GM12878 (cell line): ENCODE data around the gene GAK. TPM values are rescaled to one million over a fixed set of nuclear protein-coding genes. Genes with fewer than 3 reads are reported as not detected.

Experiments
- ATAC-seq: fragments of 200-7000 bp; cut with Tn5 transposase; 3 replicates; pipeline ENCODE4 v1.9.1; 2020; ENCODE audit warnings: mild to moderate bottlenecking, moderate library complexity
- BruUV-seq: library from RNA; stranded (reverse); fragments of 400-500 nt; replicated peaks from 2 replicates; lab custom pipeline; 2021; lab: Mats Ljungman, UMichigan
- CTCF ChIA-PET: fragments of 300-600 bp; sonication (Branson Sonifier 250); formaldehyde crosslinking; extraction: SDS; loops from one replicate; lab custom pipeline; 2021; ENCODE audit warnings: inconsistent platforms; lab: Yijun Ruan, JAX
- POLR2A ChIA-PET: fragments of 350-600 bp; formaldehyde crosslinking; extraction: SDS; loops from one replicate; lab custom pipeline; 2021; ENCODE audit warnings: inconsistent platforms; lab: Charles Lee
- RAD21 ChIA-PET: fragments of 300-600 bp; sonication (Branson Sonifier 250); formaldehyde crosslinking; loops from one replicate; lab custom pipeline; 2023; ENCODE audit warnings: antibody characterized with exemption; ENCODE audit not compliant: unreplicated experiment; lab: Charles Lee
- SMC1A ChIA-PET: fragments of 300-600 bp; sonication (Branson Sonifier 250); formaldehyde crosslinking; loops from one replicate; lab custom pipeline; 2023; ENCODE audit not compliant: unreplicated experiment, uncharacterized antibody; lab: Charles Lee
- DNase-seq: peaks from one replicate; pipeline ENCODE4 v3.0.0-alpha.2; 2011; ENCODE audit warnings: low read depth, low spot score
- FAIRE-seq: peaks from 3 replicates; lab custom pipeline; 2011; peaks lifted over from hg19 to GRCh38; lab: Jason Lieb, UNC
- H2AFZ ChIP-seq: 2 replicates; pipeline ENCODE4 v1.6.0; 2011; ENCODE audit warnings: low read depth, low read length, control low read depth; ENCODE audit not compliant: control insufficient read depth
- H3K27ac ChIP-seq: 2 replicates; pipeline ENCODE4 v1.5.1; 2011; ENCODE audit warnings: control low read depth; ENCODE audit not compliant: control insufficient read depth, insufficient read depth
- H3K27me3 ChIP-seq, 2 experiments: replicated peaks in 1 of 2; 2 replicates each; pipeline versions ENCODE4 v1.6.0 to v1.6.1; 2011; ENCODE audit warnings: low read length in 1 of 2; ENCODE audit not compliant: control insufficient read depth in 2 of 2, insufficient read depth in 2 of 2
- H3K36me3 ChIP-seq, 2 experiments: 2 replicates each; pipeline ENCODE4 v1.5.1; 2011; ENCODE audit warnings: low read length in 1 of 2; ENCODE audit not compliant: control insufficient read depth in 2 of 2, insufficient read depth in 2 of 2
- H3K4me1 ChIP-seq: 2 replicates; pipeline ENCODE4 v1.6.1; 2011; ENCODE audit warnings: mild to moderate bottlenecking, low read length, moderate library complexity, mixed read lengths; ENCODE audit not compliant: control insufficient read depth, insufficient read depth
- H3K4me2 ChIP-seq: 2 replicates; pipeline ENCODE4 v1.6.0; 2011; ENCODE audit warnings: control low read depth; ENCODE audit not compliant: control insufficient read depth, insufficient read depth
- H3K4me3 ChIP-seq: fragments of 200-600 bp; sonication (generic); 2 replicates; pipeline ENCODE4 v1.5.1; 2016
- H3K79me2 ChIP-seq: 2 replicates; pipeline ENCODE4 v1.6.0; 2011; ENCODE audit warnings: low read length; ENCODE audit not compliant: control insufficient read depth, insufficient read depth
- H3K9ac ChIP-seq: 2 replicates; pipeline ENCODE4 v1.8.0; 2011; ENCODE audit warnings: low read length, control low read depth, mixed read lengths; ENCODE audit not compliant: control insufficient read depth, insufficient read depth
- H3K9me3 ChIP-seq: replicated peaks from 3 replicates; pipeline ENCODE4 v1.5.1; 2011; ENCODE audit warnings: mild to moderate bottlenecking, low read length; ENCODE audit not compliant: control insufficient read depth, insufficient read depth
- H4K20me1 ChIP-seq: 2 replicates; pipeline ENCODE4 v1.6.0; 2011; ENCODE audit not compliant: control insufficient read depth, insufficient read depth
- BACH1 ChIP-seq: fragments of 450-650 bp; IDR thresholded peaks from 2 replicates; pipeline ENCODE4 v1.6.1; 2017; ENCODE audit warnings: mild to moderate bottlenecking, borderline replicate concordance
- CEBPB ChIP-seq, 2 experiments: fragments of 150-350 bp in 1 of 2; IDR thresholded peaks; 2 replicates each; pipeline ENCODE4 v1.6.1; 2012 to 2014; ENCODE audit warnings: low read depth in 2 of 2, low read length in 2 of 2, borderline replicate concordance in 1 of 2, inconsistent platforms in 1 of 2
- EGR1 ChIP-seq, 2 experiments: IDR thresholded peaks; 1 replicate in 1 of 2; 2 replicates in 1 of 2; pipeline ENCODE4 v1.6.1; 2011 to 2012; ENCODE audit warnings: low read depth in 2 of 2, low read length in 2 of 2, borderline replicate concordance in 1 of 2, mild to moderate bottlenecking in 1 of 2, moderate library complexity in 1 of 2
- HDGF ChIP-seq: fragments of 450-650 bp; IDR thresholded peaks from 2 replicates; pipeline ENCODE4 v1.6.1; 2016; ENCODE audit warnings: antibody characterized with exemption
- IKZF2 ChIP-seq, 2 experiments: fragments of 450-650 bp; IDR thresholded peaks; 2 replicates each; pipeline ENCODE4 v1.6.1; 2017; ENCODE audit warnings: mild to moderate bottlenecking in 2 of 2, moderate library complexity in 2 of 2
- JUNB ChIP-seq: IDR thresholded peaks from 2 replicates; pipeline ENCODE4 v1.6.1; 2016; ENCODE audit warnings: antibody characterized with exemption, mild to moderate bottlenecking
- MTA2 ChIP-seq: fragments of 450-650 bp; IDR thresholded peaks from 2 replicates; pipeline ENCODE4 v1.6.1; 2016; ENCODE audit warnings: low read depth, mild to moderate bottlenecking, moderate library complexity
- NFIC ChIP-seq: IDR thresholded peaks from 2 replicates; pipeline ENCODE4 v1.6.1; 2012; ENCODE audit warnings: low read depth, mild to moderate bottlenecking, inconsistent platforms, low read length, moderate library complexity
- NR2F1 ChIP-seq: fragments of 450-650 bp; conservative IDR thresholded peaks from 2 replicates; pipeline ENCODE4 v1.6.1; 2017; ENCODE audit warnings: mild to moderate bottlenecking
- POU2F2 ChIP-seq: IDR thresholded peaks from 3 replicates; pipeline ENCODE4 v1.6.1; 2011; ENCODE audit warnings: low read depth, mild to moderate bottlenecking, low read length, borderline replicate concordance
- SMAD1 ChIP-seq: fragments of 450-650 bp; IDR thresholded peaks from 2 replicates; pipeline ENCODE4 v1.6.1; 2018; ENCODE audit warnings: mild to moderate bottlenecking, low read depth; ENCODE audit not compliant: partially characterized antibody
- SMAD5 ChIP-seq: IDR thresholded peaks from 2 replicates; pipeline ENCODE4 v1.6.1; 2016; ENCODE audit warnings: antibody characterized with exemption, low read depth
- SPI1 ChIP-seq: IDR thresholded peaks from 2 replicates; pipeline ENCODE4 v1.6.1; 2011; ENCODE audit warnings: low read depth, mild to moderate bottlenecking, low read length, moderate library complexity, borderline replicate concordance; ENCODE audit not compliant: insufficient read depth
- SREBF1 ChIP-seq: IDR thresholded peaks from 2 replicates; pipeline ENCODE4 v1.6.1; 2012; ENCODE audit warnings: mild to moderate bottlenecking, low read length
- WGBS: methylation state at CpG from one replicate; pipeline ENCODE4 v1.1.6; 2016; ENCODE audit warnings: low lambda C conversion rate; ENCODE audit not compliant: insufficient replicate concordance, insufficient coverage; ENCODE audit errors: missing lambda C conversion rate; 5-methylcytosine and 5-hydroxymethylcytosine counted together
- in situ Hi-C: fragments of 300-500 bp; cut with MboI; formaldehyde crosslinking; loops from 9 replicates; pipeline ENCODE4 v1.14.3; 2018; ENCODE audit warnings: mixed read lengths
- intact Hi-C: fragments of 100-400 bp; cut with micrococcal nuclease; formaldehyde crosslinking; loops from one replicate; pipeline ENCODE4 v1.14.2; 2022; ENCODE audit not compliant: unreplicated experiment
- polyA plus RNA-seq, 11 experiments: library from polyadenylated mRNA; depleted of rRNA in 4 of 11; unstranded in 6 of 11; stranded (reverse) in 5 of 11; fragments of >200 nt; fragmentation: Nextera tagmentation in 4 of 11; fragmentation: Illumina TruSeq in 1 of 11; extraction: Ambion mirVana in 4 of 11; extraction: Trizol in 1 of 11; gene quantifications; 1 replicate in 1 of 11; 2 replicates in 10 of 11; pipeline versions ENCODE4 v1.2.1 to v1.2.3, GENCODE V29; 2011 to 2016; ENCODE audit warnings: inconsistent platforms in 2 of 11, missing spikeins in 2 of 11, low read depth in 1 of 11
- total RNA-seq, 4 experiments: library from RNA; depleted of rRNA in 3 of 4; stranded (reverse); fragments of >200 nt in 3 of 4; fragmentation: Illumina TruSeq in 1 of 4; extraction: Trizol in 1 of 4; gene quantifications; 2 replicates each; pipeline versions ENCODE4 v1.2.1 to v1.2.3, GENCODE V29; 2013 to 2021
- TF ChIP-seq, protein P1 (sequence below): fragments of 450-650 bp; IDR thresholded peaks from 2 replicates; pipeline ENCODE4 v1.6.1; 2016; ENCODE audit warnings: mild to moderate bottlenecking, moderate library complexity, borderline replicate concordance
- TF ChIP-seq, protein P2 (sequence below): fragments of 450-650 bp; IDR thresholded peaks from 2 replicates; pipeline ENCODE4 v1.6.1; 2017; ENCODE audit warnings: borderline replicate concordance
- TF ChIP-seq, protein P3 (sequence below): IDR thresholded peaks from 2 replicates; pipeline ENCODE4 v1.6.1; 2011; ENCODE audit warnings: borderline replicate concordance, low read depth, mild to moderate bottlenecking, moderate library complexity, mixed read lengths, low read length; ENCODE audit not compliant: insufficient read depth; ENCODE audit errors: extremely low read length

GAK gene
- total and polyA plus RNA-seq, 10 of the 15 experiments (the other 5 are each of a cell fraction or from before 2014, with no cell fraction given), result 0.82 to 127 (median 53.8) TPM

DNA sequence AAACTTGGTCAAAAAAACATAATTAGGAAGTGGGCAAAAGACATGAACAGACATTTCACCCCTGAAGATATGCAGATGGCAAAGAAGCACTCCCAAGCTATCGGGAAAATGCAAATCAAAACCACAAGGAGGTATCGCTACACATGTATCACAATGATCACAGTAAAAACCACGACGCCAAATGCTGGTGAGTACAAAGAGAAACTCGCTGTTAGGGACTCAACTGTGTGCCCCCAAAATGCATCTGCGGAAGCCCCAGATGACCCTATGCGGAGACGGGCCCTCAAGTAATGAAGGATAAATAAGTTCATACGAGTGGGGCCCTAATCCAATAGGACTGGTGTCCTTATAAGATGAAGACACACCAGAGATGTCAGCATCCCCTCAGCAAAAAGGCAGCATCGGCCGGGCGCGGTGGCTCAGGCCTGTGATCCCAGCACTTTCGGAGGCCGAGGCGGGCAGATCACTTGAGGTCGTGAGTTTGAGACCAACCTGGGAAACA is 10.2 kb downstream of the GAK start:
- WGBS, result 23% methylated on average over 17 of the region's 17 CpGs
- in situ Hi-C loops (no loop called here), intact Hi-C loops (loop anchor here (5.0 kb wide), 2 partner anchors 140 to 425 kb away; partner anchors contain the start of gene UVSSA)
- ATAC-seq, result peak; percentile 56
- DNase-seq, result peak; percentile 83
- no TSS peak for BruUV-seq
- SMC1A ChIA-PET, result interaction anchor here (1.0 to 4.1 kb wide), 3 partner anchors 8 to 13 kb away, joined by 3 to 47 read pairs (median 3); no protein-coding TSS in a partner anchor
- Histone ChIP-seq H3K4me3 (peak overlapping the region; percentile 51), H2AFZ (no peak overlapping the region), H3K79me2 (peaks cover 82% of the 10 kb centered on the region), H3K9me3 (peaks cover 9% of the 10 kb centered on the region; the same call in 2 of the 3 replicates), H3K4me2 (peak overlapping the region; percentile 61), H3K27me3 (no peaks in the 10 kb centered on the region), H3K36me3 (peaks cover 2 to 4% of the 10 kb centered on the region in 2 experiments; a peak in 3 of 4 replicates), H3K4me1 (peaks cover 39% of the 10 kb centered on the region), H3K9ac (peak overlapping the region; percentile 47; the same call in 1 of the 2 replicates), H4K20me1 (peaks cover 3% of the 10 kb centered on the region; the same call in 1 of the 2 replicates), H3K27ac (peak overlapping the region; percentile 79)
- FAIRE-seq, result peak; percentile 66
- POLR2A ChIA-PET, result interaction anchor here (0.6 to 2.1 kb wide), 7 partner anchors 9 to 417 kb away, joined by 4 to 15 read pairs (median 5); partner anchors contain the start of genes GAK and TMEM175
- CTCF ChIA-PET, result interaction anchor here (0.7 to 2.2 kb wide), 6 partner anchors 10 to 677 kb away, joined by 3 to 5 read pairs (median 4); partner anchors contain the start of genes GAK, IDUA and TMEM175
- RAD21 ChIA-PET, result interaction anchor here (0.6 to 2.5 kb wide), 4 partner anchors 10 to 1491 kb away, joined by 3 to 12 read pairs (median 4); partner anchors contain the start of genes GAK and TMEM175
- TF ChIP-seq NR2F1 (0 out of 2 replicates have a peak, but pooled peaks have one; percentile 11), HDGF (0 out of 2 replicates have a peak, but pooled peaks have one; percentile 13), IKZF2 (IDR thresholded peaks at IDR 0.05) (0 out of 4 replicates have a peak, but pooled peaks of 1 of the 2 experiments have one; percentile 20), CEBPB (IDR thresholded peaks at IDR 0.05; ENCODE audit: borderline replicate concordance in 1 of 2, low read depth in 2 of 2, low read length in 2 of 2) (no peak), SPI1 (peak; percentile 49; the same call in 1 of the 2 replicates), BACH1 (peak; percentile 57; the same call in 1 of the 2 replicates), JUNB (peak; percentile 29; the same call in 1 of the 2 replicates), SREBF1 (no peak), EGR1 (IDR thresholded peaks at IDR 0.05; ENCODE audit: borderline replicate concordance in 1 of 2, low read depth in 2 of 2, low read length in 2 of 2) (no peak), SMAD5 (no peak), SMAD1 (no peak), POU2F2 (peak; percentile 99), NFIC (0 out of 2 replicates have a peak, but pooled peaks have one; percentile 15), MTA2 (no peak)
- TF ChIP-seq, protein P1, sequence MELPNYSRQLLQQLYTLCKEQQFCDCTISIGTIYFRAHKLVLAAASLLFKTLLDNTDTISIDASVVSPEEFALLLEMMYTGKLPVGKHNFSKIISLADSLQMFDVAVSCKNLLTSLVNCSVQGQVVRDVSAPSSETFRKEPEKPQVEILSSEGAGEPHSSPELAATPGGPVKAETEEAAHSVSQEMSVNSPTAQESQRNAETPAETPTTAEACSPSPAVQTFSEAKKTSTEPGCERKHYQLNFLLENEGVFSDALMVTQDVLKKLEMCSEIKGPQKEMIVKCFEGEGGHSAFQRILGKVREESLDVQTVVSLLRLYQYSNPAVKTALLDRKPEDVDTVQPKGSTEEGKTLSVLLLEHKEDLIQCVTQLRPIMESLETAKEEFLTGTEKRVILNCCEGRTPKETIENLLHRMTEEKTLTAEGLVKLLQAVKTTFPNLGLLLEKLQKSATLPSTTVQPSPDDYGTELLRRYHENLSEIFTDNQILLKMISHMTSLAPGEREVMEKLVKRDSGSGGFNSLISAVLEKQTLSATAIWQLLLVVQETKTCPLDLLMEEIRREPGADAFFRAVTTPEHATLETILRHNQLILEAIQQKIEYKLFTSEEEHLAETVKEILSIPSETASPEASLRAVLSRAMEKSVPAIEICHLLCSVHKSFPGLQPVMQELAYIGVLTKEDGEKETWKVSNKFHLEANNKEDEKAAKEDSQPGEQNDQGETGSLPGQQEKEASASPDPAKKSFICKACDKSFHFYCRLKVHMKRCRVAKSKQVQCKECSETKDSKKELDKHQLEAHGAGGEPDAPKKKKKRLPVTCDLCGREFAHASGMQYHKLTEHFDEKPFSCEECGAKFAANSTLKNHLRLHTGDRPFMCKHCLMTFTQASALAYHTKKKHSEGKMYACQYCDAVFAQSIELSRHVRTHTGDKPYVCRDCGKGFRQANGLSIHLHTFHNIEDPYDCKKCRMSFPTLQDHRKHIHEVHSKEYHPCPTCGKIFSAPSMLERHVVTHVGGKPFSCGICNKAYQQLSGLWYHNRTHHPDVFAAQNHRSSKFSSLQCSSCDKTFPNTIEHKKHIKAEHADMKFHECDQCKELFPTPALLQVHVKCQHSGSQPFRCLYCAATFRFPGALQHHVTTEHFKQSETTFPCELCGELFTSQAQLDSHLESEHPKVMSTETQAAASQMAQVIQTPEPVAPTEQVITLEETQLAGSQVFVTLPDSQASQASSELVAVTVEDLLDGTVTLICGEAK, result no peak
- TF ChIP-seq, protein P2, sequence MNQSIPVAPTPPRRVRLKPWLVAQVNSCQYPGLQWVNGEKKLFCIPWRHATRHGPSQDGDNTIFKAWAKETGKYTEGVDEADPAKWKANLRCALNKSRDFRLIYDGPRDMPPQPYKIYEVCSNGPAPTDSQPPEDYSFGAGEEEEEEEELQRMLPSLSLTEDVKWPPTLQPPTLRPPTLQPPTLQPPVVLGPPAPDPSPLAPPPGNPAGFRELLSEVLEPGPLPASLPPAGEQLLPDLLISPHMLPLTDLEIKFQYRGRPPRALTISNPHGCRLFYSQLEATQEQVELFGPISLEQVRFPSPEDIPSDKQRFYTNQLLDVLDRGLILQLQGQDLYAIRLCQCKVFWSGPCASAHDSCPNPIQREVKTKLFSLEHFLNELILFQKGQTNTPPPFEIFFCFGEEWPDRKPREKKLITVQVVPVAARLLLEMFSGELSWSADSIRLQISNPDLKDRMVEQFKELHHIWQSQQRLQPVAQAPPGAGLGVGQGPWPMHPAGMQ, result no peak
- TF ChIP-seq, protein P3, sequence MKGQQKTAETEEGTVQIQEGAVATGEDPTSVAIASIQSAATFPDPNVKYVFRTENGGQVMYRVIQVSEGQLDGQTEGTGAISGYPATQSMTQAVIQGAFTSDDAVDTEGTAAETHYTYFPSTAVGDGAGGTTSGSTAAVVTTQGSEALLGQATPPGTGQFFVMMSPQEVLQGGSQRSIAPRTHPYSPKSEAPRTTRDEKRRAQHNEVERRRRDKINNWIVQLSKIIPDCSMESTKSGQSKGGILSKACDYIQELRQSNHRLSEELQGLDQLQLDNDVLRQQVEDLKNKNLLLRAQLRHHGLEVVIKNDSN, result no peak
